ENCODE measurements around the gene DISP2. TPM values are rescaled to one million over a fixed set of nuclear protein-coding genes. Genes with fewer than 3 reads are reported as not detected.

Gene DISP2
- total RNA-seq, 2 donors from 2014 or later = 0.02 to 0.03 TPM

DNA sequence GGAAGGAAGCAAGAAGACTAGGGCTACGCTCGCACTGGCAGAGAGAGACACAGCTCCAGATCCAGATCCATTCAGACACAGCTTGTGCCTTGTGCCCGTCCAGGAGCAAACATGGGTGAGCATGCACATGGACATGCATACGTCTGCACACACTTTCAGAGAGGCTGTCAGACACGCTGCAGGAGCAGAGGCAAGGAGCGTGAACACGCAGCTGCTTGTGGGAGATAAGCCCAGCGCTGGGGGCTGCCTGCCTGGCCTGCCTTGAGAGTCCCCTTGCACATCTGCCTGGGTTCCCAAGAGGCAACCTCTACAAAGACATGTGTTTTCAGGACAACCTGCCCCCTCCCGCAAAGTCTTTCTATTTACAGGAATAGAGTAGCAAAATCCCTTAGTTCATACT lies 69.2 kb downstream of the DISP2 start:
- H3K27me3 Mint-ChIP-seq = peaks cover 5% of the 10 kb centered on the region
- no peak overlapping the region for H3K27ac Mint-ChIP-seq
- H3K4me3 Mint-ChIP-seq = no peak overlapping the region
- H3K36me3 Mint-ChIP-seq (ENCODE audit: low read depth) = peaks cover 4% of the 10 kb centered on the region
- peaks cover 3% of the 10 kb centered on the region for H3K4me1 Mint-ChIP-seq
- DNase-seq = no peak
- ATAC-seq = no peak
- no peaks in the 10 kb centered on the region for H3K9me3 ChIP-seq (ENCODE audit: control insufficient read depth, low read length, poor library complexity, severe bottlenecking)

DNA sequence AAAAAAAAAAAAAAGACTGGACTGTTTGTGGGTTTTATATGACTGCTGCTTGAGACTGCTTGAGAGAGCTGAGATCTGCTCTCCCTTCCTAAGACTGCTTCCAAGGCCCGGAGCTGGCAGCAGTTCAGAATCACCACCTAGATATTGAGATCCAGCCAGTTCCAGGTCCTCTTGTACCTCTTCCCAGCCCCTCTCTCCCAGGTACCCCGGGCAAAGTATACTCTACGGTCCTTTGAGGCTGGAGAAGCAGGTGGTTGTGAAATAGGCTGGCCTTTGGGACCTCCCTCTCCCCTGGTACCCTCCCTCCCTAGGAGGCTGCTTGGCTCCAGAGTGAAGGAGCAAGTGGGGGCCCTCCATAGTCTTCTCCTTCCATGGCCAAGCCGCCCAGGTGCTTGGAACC lies 70.2 kb downstream of the DISP2 start:
- peaks cover 4% of the 10 kb centered on the region for H3K36me3 Mint-ChIP-seq (ENCODE audit: low read depth)
- peaks cover 5% of the 10 kb centered on the region for H3K27me3 Mint-ChIP-seq
- DNase-seq (no peak), ATAC-seq (no peak)
- H3K9me3 ChIP-seq (ENCODE audit: control insufficient read depth, low read length, poor library complexity, severe bottlenecking) = no peaks in the 10 kb centered on the region
- H3K4me1 Mint-ChIP-seq = peaks cover 3% of the 10 kb centered on the region
- H3K27ac Mint-ChIP-seq = no peak overlapping the region
- H3K4me3 Mint-ChIP-seq = no peak overlapping the region

Other genes with a start within 250 kb of the DISP2 start
- 10 to 100 TPM in 1 of 2 donors, 1 to 10 TPM in 1; 8.0 to 13.4 TPM for gene BMF, start 249.3 kb upstream of the DISP2 start, total RNA-seq
- 1 to 10 TPM; 1.1 to 3.4 TPM for gene BUB1B, start 197.2 kb upstream of the DISP2 start, total RNA-seq
- gene PAK6, start 119.2 kb upstream of the DISP2 start, total RNA-seq = not detected
- gene ANKRD63, start 75.2 kb upstream of the DISP2 start, total RNA-seq = under 1 TPM in 1 of 2 donors, not detected in 1; 0.42 TPM
- gene PLCB2, start 50.3 kb upstream of the DISP2 start, total RNA-seq = 100 to 1,000 TPM; 228 to 238 TPM
- gene INAFM2, start 34.5 kb upstream of the DISP2 start, total RNA-seq = 10 to 100 TPM in 1 of 2 donors, 1 to 10 TPM in 1; 9.2 to 48.3 TPM
- gene CCDC9B, start 17.3 kb upstream of the DISP2 start, total RNA-seq = 1 to 10 TPM; 4.1 to 5.3 TPM
- not detected for gene PHGR1, start 7.2 kb upstream of the DISP2 start, total RNA-seq
- 1 to 10 TPM; 2.2 to 4.9 TPM for gene KNSTRN, start 24.5 kb downstream of the DISP2 start, total RNA-seq
- gene IVD, start 47.6 kb downstream of the DISP2 start, total RNA-seq = 10 to 100 TPM; 30.1 to 37.0 TPM
- 10 to 100 TPM; 30.2 to 32.1 TPM for gene BAHD1, start 82.7 kb downstream of the DISP2 start, total RNA-seq
- 1 to 10 TPM; 4.4 to 7.5 TPM for gene CHST14, start 112.8 kb downstream of the DISP2 start, total RNA-seq
- 10 to 100 TPM; 20.9 to 28.5 TPM for gene CCDC32, start 206.8 kb downstream of the DISP2 start, total RNA-seq
- gene RPUSD2, start 211.1 kb downstream of the DISP2 start, total RNA-seq = 10 to 100 TPM in 1 of 2 donors, 1 to 10 TPM in 1; 9.1 to 15.1 TPM
- gene KNL1, start 236.0 kb downstream of the DISP2 start, total RNA-seq = 1 to 10 TPM in 1 of 2 donors, under 1 TPM in 1; 0.77 to 4.6 TPM